Omental fat pad (tissue), 4 donors: ENCODE data around the gene CIC. TPM values are rescaled to one million over a fixed set of nuclear protein-coding genes. Genes with fewer than 3 reads are reported as not detected.

Source experiments
- ATAC-seq: fragments of 150-250 bp; one replicate; pipeline ENCODE4 v1.9.1; 2016; ENCODE audit warnings: mild to moderate bottlenecking, moderate library complexity; ENCODE audit not compliant: low FRiP score
- DNase-seq: peaks from one replicate; pipeline ENCODE4 v3.0.0-alpha.2; 2019; ENCODE audit warnings: low spot score
- CTCF ChIP-seq, 3 donors: fragments of 450-650 bp; IDR thresholded peaks; one replicate each; pipeline ENCODE4 v1.5.1; 2016 to 2017; ENCODE audit warnings: antibody characterized with exemption in 3 of 3, mild to moderate bottlenecking in 3 of 3, moderate library complexity in 2 of 3
- total RNA-seq, 4 donors: library from RNA; depleted of rRNA; stranded (reverse); fragments of >200 nt; gene quantifications; one replicate each; pipeline ENCODE4 v1.1.0, GENCODE V29; 2016

The CIC gene
- total RNA-seq, 4 donors from 2014 or later = 15.7 to 26.3 (median 21.0) TPM

GRCh38 chr19:42249149-42249750, 19.8 kb upstream of the CIC start:
- DNase-seq = no peak
- TF ChIP-seq CTCF (IDR thresholded peaks at IDR 0.05) = no peak
- ATAC-seq = no peak

- ATAC-seq (no peak), DNase-seq (no peak)
- TF ChIP-seq CTCF (IDR thresholded peaks at IDR 0.05) = no peak
Measured at GRCh38 chr19:42249769-42250168, 19.3 kb upstream of the CIC start.

- no peak for DNase-seq
- no peak for TF ChIP-seq CTCF (IDR thresholded peaks at IDR 0.05)
- no peak for ATAC-seq
Measured at GRCh38 chr19:42250183-42250665, 18.8 kb upstream of the CIC start.

GRCh38 chr19:42250666-42251531, 18.2 kb upstream of the CIC start:
- ATAC-seq = no peak
- no peak for TF ChIP-seq CTCF (IDR thresholded peaks at IDR 0.05)
- no peak for DNase-seq

- ATAC-seq = no peak
- TF ChIP-seq CTCF (IDR thresholded peaks at IDR 0.05) = no peak
- no peak for DNase-seq
Measured at GRCh38 chr19:42251572-42252358, 17.3 kb upstream of the CIC start.

- DNase-seq (no peak), ATAC-seq (no peak)
- TF ChIP-seq CTCF (IDR thresholded peaks at IDR 0.05) = no peak
Measured at GRCh38 chr19:42252365-42253244, 16.4 kb upstream of the CIC start.
